PC-9 (cell line): ENCODE measurements around the gene DBP. TPM values are rescaled to one million over a fixed set of nuclear protein-coding genes. Genes with fewer than 3 reads are reported as not detected.

Source experiments
- BruUV-seq: library from RNA; stranded (reverse); fragments of 400-500 nt; replicated peaks from 2 replicates; lab custom pipeline; 2021; lab: Mats Ljungman, UMichigan
- CTCF ChIA-PET: fragments of 300-600 bp; sonication (Branson Sonifier 250); formaldehyde crosslinking; loops from one replicate; lab custom pipeline; 2022; ENCODE audit warnings: antibody characterized with exemption; lab: Charles Lee
- POLR2A ChIA-PET: fragments of 300-600 bp; sonication (Branson Sonifier 250); formaldehyde crosslinking; loops from one replicate; lab custom pipeline; 2022; ENCODE audit warnings: antibody characterized with exemption; ENCODE audit not compliant: unreplicated experiment; lab: Charles Lee
- DNase-seq, 2 experiments: peaks; one replicate each; pipeline versions ENCODE4 v3.0.0 to v3.0.0-alpha.2; 2015 to 2022; ENCODE audit warnings: mixed read lengths in 1 of 2
- H2AFZ ChIP-seq: fragments of 200-600 bp; sonication (generic); 2 replicates; pipeline ENCODE4 v1.8.1; 2017; ENCODE audit warnings: antibody characterized with exemption
- H3F3A ChIP-seq: fragments of 200-600 bp; sonication (generic); 2 replicates; pipeline ENCODE4 v1.8.1; 2017; ENCODE audit warnings: antibody characterized with exemption, mild to moderate bottlenecking, low read depth; ENCODE audit not compliant: insufficient read depth
- H3K27ac ChIP-seq: fragments of 200-600 bp; sonication (generic); 2 replicates; pipeline ENCODE4 v1.6.1; 2016; ENCODE audit warnings: mixed run types
- H3K27me3 ChIP-seq: fragments of 200-600 bp; sonication (generic); 2 replicates; pipeline ENCODE4 v1.6.1; 2016; ENCODE audit warnings: low read depth, mixed run types; ENCODE audit not compliant: insufficient read depth
- H3K36me3 ChIP-seq: fragments of 200-600 bp; sonication (generic); 2 replicates; pipeline ENCODE4 v1.6.1; 2016; ENCODE audit warnings: low read depth, mixed run types
- H3K4me1 ChIP-seq: fragments of 200-600 bp; sonication (generic); replicated peaks from 2 replicates; pipeline ENCODE4 v1.6.1; 2016; ENCODE audit warnings: mixed run types; ENCODE audit not compliant: insufficient read depth
- H3K4me2 ChIP-seq: fragments of 200-600 bp; sonication (generic); 2 replicates; pipeline ENCODE4 v1.6.1; 2017; ENCODE audit warnings: mixed run types
- H3K4me3 ChIP-seq: fragments of 200-600 bp; sonication (generic); 2 replicates; pipeline ENCODE4 v1.6.1; 2016; ENCODE audit warnings: mixed run types
- H3K79me2 ChIP-seq: fragments of 200-600 bp; sonication (generic); 2 replicates; pipeline ENCODE4 v1.6.1; 2017; ENCODE audit warnings: low read depth, mixed run types
- H3K9me2 ChIP-seq: fragments of 200-600 bp; sonication (generic); 2 replicates; pipeline ENCODE4 v1.8.1; 2017; ENCODE audit warnings: mild to moderate bottlenecking; ENCODE audit not compliant: insufficient read depth
- H3K9me3 ChIP-seq: fragments of 200-600 bp; sonication (generic); 2 replicates; pipeline ENCODE4 v1.8.1; 2016; ENCODE audit warnings: low read depth; ENCODE audit not compliant: insufficient read depth
- H4K20me1 ChIP-seq: fragments of 200-600 bp; sonication (generic); 2 replicates; pipeline ENCODE4 v1.8.1; 2017; ENCODE audit not compliant: insufficient read depth
- EZH2 ChIP-seq: fragments of 200-600 bp; sonication (generic); IDR thresholded peaks from 2 replicates; pipeline ENCODE4 v1.8.0; 2017; ENCODE audit warnings: antibody characterized with exemption, low read depth
- intact Hi-C: fragments of 100-400 bp; cut with micrococcal nuclease; formaldehyde crosslinking; loops from one replicate; pipeline ENCODE4 v1.10.0; 2022; ENCODE audit not compliant: unreplicated experiment
- total RNA-seq: library from RNA; stranded (reverse); gene quantifications from 2 replicates; pipeline ENCODE4 v1.2.3, GENCODE V29; 2021
- TF ChIP-seq, protein P1 (sequence below): fragments of 200-600 bp; sonication (generic); conservative IDR thresholded peaks from 2 replicates; pipeline ENCODE4 v1.6.1; 2017; ENCODE audit warnings: mixed run types, antibody characterized with exemption, mild to moderate bottlenecking, moderate library complexity

Gene DBP
- total RNA-seq, 1 experiment from 2014 or later, result 48.2 TPM

DNA sequence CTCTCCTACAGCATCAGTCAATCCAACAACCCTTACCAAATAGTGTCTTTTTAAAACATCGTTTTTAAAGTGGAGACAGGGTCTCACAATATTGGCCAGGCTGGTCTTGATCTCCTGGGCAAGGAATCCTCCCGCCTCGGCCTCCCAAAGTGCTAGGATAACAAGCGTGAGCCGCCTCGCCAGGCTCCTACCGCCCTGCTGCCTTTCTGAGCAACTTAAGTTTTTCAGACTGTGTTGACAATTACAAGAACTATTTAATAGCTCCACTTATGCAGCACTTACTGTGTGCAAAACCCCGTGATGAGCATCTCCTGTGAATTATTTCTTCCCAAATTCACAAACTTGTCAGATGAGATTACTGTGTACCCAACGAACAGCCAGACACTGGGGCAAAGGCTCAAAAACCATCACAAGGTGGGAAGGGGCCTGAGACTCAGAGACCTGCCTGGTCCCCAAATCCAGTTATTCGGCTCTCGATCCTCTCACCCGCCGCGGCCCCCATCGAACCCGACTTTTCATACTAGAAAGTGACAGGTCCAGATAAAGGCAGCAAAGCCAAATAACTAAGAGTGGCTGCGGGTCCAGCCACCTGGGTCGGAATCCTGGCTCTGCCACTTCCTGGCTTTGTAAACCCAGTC lies 18.8 kb downstream of the DBP start:
- intact Hi-C loops, result no loop called here
- peaks cover 34% of the 10 kb centered on the region for H4K20me1 ChIP-seq
- H3K4me2 ChIP-seq, result peak overlapping the region; percentile 94
- H3K4me1 ChIP-seq, result peaks cover 49% of the 10 kb centered on the region
- peaks cover 48% of the 10 kb centered on the region for H3K79me2 ChIP-seq
- BruUV-seq, result TSS peak; percentile 70
- no peak for DNase-seq
- H2AFZ ChIP-seq, result no peak overlapping the region
- H3K9me2 ChIP-seq, result no peaks in the 10 kb centered on the region
- peak overlapping the region; percentile 92 for H3K4me3 ChIP-seq
- TF ChIP-seq EZH2, result no peak
- TF ChIP-seq, protein P1, sequence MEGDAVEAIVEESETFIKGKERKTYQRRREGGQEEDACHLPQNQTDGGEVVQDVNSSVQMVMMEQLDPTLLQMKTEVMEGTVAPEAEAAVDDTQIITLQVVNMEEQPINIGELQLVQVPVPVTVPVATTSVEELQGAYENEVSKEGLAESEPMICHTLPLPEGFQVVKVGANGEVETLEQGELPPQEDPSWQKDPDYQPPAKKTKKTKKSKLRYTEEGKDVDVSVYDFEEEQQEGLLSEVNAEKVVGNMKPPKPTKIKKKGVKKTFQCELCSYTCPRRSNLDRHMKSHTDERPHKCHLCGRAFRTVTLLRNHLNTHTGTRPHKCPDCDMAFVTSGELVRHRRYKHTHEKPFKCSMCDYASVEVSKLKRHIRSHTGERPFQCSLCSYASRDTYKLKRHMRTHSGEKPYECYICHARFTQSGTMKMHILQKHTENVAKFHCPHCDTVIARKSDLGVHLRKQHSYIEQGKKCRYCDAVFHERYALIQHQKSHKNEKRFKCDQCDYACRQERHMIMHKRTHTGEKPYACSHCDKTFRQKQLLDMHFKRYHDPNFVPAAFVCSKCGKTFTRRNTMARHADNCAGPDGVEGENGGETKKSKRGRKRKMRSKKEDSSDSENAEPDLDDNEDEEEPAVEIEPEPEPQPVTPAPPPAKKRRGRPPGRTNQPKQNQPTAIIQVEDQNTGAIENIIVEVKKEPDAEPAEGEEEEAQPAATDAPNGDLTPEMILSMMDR, result peak; percentile 10; the same call in 1 of the 2 replicates
- peak overlapping the region; percentile 91 for H3K27ac ChIP-seq
- H3F3A ChIP-seq, result peaks cover 83% of the 10 kb centered on the region
- peaks cover 35% of the 10 kb centered on the region for H3K36me3 ChIP-seq
- H3K9me3 ChIP-seq, result no peaks in the 10 kb centered on the region
- no peaks in the 10 kb centered on the region for H3K27me3 ChIP-seq
- POLR2A ChIA-PET, result interaction anchor here (0.6 to 1.3 kb wide), 10 partner anchors 11 to 1182 kb away, joined by 3 to 30 read pairs (median 8); partner anchors contain the start of genes GYS1 and RUVBL2
- CTCF ChIA-PET, result no interaction called here

DNA sequence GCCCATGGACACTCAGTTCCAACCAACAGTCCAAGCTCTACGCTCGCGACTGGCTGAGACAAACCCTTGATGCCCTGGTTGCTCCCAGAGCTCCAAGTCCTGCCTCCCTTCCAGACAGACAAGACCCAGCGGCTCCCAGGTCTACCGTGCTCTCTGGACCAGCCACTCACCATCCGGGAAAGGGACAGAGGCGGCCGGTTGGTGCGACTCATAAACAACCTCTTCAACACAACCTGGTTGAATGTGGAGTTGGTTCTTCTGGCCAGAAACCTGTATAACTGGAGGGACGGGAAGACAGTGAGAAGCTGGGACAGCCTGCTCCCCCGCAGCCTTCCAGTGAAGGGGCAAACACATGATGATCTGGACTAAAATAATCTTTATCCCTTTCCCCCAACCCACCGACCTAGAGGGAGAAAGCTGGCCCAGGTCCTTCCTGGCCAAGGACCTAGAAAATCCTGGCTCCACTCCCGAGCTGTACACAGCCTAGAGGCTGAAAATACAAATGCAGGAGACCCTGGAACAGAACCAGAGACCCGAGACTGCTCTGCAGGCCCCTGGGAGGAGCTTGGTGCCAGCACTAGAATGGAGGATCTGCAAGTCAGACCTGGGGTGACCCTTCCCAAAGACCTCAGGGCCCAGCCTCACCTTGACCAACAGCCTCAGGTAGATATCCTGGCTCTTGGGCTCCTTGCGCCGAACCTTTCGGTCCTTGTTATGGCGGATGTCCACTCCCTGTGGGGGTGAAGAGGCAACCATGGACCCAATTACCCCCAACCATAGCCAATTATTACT lies 19.8 kb downstream of the DBP start:
- peaks cover 82% of the 10 kb centered on the region for H3F3A ChIP-seq
- BruUV-seq, result no TSS peak
- peak overlapping the region; percentile 94 for H3K4me2 ChIP-seq
- ChIA-PET CTCF (no interaction called here), POLR2A (interaction anchor here (0.6 to 0.7 kb wide), 2 partner anchors 229 to 345 kb away, joined by 3 to 4 read pairs; no protein-coding TSS in a partner anchor)
- no peaks in the 10 kb centered on the region for H3K27me3 ChIP-seq
- no peaks in the 10 kb centered on the region for H3K9me2 ChIP-seq
- peaks cover 35% of the 10 kb centered on the region for H3K36me3 ChIP-seq
- H2AFZ ChIP-seq, result no peak overlapping the region
- intact Hi-C loops, result no loop called here
- H4K20me1 ChIP-seq, result peaks cover 34% of the 10 kb centered on the region
- peaks cover 48% of the 10 kb centered on the region for H3K79me2 ChIP-seq
- DNase-seq, result peak in 1 of 2 experiments; percentile 56
- H3K4me3 ChIP-seq, result peak overlapping the region; percentile 92
- peaks cover 49% of the 10 kb centered on the region for H3K4me1 ChIP-seq
- H3K27ac ChIP-seq, result peak overlapping the region; percentile 91
- H3K9me3 ChIP-seq, result no peaks in the 10 kb centered on the region
- TF ChIP-seq, protein P1, result no peak
- TF ChIP-seq EZH2, result no peak

GRCh38 chr19:48616491-48617056 lies 20.6 kb downstream of the DBP start:
- no TSS peak for BruUV-seq
- H3K4me3 ChIP-seq, result peak overlapping the region; percentile 92; the same call in 1 of the 2 replicates
- peak overlapping the region; percentile 94 for H3K4me2 ChIP-seq
- H3F3A ChIP-seq, result peaks cover 79% of the 10 kb centered on the region
- peaks cover 34% of the 10 kb centered on the region for H4K20me1 ChIP-seq
- peaks cover 48% of the 10 kb centered on the region for H3K79me2 ChIP-seq
- TF ChIP-seq, protein P1, result no peak
- no peak for TF ChIP-seq EZH2
- peak overlapping the region; percentile 91 for H3K27ac ChIP-seq
- no peaks in the 10 kb centered on the region for H3K9me3 ChIP-seq
- POLR2A ChIA-PET, result interaction anchor here (0.6 to 0.7 kb wide), 2 partner anchors 346 to 1895 kb away, joined by 4 to 5 read pairs; partner anchors contain the start of gene JOSD2
- no peak for DNase-seq
- no peaks in the 10 kb centered on the region for H3K27me3 ChIP-seq
- intact Hi-C loops, result no loop called here
- CTCF ChIA-PET, result no interaction called here
- H2AFZ ChIP-seq, result no peak overlapping the region
- H3K9me2 ChIP-seq, result no peaks in the 10 kb centered on the region
- H3K4me1 ChIP-seq, result peaks cover 49% of the 10 kb centered on the region
- peaks cover 35% of the 10 kb centered on the region for H3K36me3 ChIP-seq
